ENCODE measurements around the gene IRAK4.

GRCh38 chr12:43836475-43836989 is 77.8 kb downstream of the IRAK4 start:
- no peak for TF ChIP-seq CTCF (conservative IDR thresholded peaks at IDR 0.05; ENCODE audit: low read depth in 2 of 2)
- TF ChIP-seq POLR2AphosphoS5 (IDR thresholded peaks at IDR 0.05; ENCODE audit: low read depth): no peak
- TF ChIP-seq EZH2 (IDR thresholded peaks at IDR 0.05; ENCODE audit: low read depth, unreplicated experiment): no peak
- no peak for TF ChIP-seq EZH2phosphoT487 (IDR thresholded peaks at IDR 0.05; ENCODE audit: unreplicated experiment)
- no peak for TF ChIP-seq ZNF114 (CRISPR knock-in tag; IDR thresholded peaks at IDR 0.05)
- TF ChIP-seq, protein P1, sequence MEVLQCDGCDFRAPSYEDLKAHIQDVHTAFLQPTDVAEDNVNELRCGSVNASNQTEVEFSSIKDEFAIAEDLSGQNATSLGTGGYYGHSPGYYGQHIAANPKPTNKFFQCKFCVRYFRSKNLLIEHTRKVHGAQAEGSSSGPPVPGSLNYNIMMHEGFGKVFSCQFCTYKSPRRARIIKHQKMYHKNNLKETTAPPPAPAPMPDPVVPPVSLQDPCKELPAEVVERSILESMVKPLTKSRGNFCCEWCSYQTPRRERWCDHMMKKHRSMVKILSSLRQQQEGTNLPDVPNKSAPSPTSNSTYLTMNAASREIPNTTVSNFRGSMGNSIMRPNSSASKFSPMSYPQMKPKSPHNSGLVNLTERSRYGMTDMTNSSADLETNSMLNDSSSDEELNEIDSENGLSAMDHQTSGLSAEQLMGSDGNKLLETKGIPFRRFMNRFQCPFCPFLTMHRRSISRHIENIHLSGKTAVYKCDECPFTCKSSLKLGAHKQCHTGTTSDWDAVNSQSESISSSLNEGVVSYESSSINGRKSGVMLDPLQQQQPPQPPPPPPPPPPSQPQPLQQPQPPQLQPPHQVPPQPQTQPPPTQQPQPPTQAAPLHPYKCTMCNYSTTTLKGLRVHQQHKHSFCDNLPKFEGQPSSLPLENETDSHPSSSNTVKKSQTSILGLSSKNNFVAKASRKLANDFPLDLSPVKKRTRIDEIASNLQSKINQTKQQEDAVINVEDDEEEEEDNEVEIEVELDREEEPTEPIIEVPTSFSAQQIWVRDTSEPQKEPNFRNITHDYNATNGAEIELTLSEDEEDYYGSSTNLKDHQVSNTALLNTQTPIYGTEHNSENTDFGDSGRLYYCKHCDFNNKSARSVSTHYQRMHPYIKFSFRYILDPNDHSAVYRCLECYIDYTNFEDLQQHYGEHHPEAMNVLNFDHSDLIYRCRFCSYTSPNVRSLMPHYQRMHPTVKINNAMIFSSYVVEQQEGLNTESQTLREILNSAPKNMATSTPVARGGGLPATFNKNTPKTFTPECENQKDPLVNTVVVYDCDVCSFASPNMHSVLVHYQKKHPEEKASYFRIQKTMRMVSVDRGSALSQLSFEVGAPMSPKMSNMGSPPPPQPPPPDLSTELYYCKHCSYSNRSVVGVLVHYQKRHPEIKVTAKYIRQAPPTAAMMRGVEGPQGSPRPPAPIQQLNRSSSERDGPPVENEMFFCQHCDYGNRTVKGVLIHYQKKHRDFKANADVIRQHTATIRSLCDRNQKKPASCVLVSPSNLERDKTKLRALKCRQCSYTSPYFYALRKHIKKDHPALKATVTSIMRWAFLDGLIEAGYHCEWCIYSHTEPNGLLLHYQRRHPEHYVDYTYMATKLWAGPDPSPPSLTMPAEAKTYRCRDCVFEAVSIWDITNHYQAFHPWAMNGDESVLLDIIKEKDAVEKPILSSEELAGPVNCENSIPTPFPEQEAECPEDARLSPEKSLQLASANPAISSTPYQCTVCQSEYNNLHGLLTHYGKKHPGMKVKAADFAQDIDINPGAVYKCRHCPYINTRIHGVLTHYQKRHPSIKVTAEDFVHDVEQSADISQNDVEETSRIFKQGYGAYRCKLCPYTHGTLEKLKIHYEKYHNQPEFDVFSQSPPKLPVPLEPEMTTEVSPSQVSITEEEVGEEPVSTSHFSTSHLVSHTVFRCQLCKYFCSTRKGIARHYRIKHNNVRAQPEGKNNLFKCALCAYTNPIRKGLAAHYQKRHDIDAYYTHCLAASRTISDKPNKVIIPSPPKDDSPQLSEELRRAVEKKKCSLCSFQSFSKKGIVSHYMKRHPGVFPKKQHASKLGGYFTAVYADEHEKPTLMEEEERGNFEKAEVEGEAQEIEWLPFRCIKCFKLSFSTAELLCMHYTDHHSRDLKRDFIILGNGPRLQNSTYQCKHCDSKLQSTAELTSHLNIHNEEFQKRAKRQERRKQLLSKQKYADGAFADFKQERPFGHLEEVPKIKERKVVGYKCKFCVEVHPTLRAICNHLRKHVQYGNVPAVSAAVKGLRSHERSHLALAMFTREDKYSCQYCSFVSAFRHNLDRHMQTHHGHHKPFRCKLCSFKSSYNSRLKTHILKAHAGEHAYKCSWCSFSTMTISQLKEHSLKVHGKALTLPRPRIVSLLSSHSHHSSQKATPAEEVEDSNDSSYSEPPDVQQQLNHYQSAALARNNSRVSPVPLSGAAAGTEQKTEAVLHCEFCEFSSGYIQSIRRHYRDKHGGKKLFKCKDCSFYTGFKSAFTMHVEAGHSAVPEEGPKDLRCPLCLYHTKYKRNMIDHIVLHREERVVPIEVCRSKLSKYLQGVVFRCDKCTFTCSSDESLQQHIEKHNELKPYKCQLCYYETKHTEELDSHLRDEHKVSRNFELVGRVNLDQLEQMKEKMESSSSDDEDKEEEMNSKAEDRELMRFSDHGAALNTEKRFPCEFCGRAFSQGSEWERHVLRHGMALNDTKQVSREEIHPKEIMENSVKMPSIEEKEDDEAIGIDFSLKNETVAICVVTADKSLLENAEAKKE (CRISPR knock-in tag; IDR thresholded peaks at IDR 0.05): no peak

Data from GM23338 (cell line).